ENCODE measurements around the gene TBC1D21. TPM values are rescaled to one million over a fixed set of nuclear protein-coding genes. Genes with fewer than 3 reads are reported as not detected.

Gene TBC1D21
- total and polyA plus RNA-seq, 2 of the 8 experiments (the other 6 are each of a cell fraction or from before 2014, with no cell fraction given): not detected

GRCh38 chr15:73867956-73868355 is 5.4 kb upstream of the TBC1D21 start:
- Histone ChIP-seq H3K4ac (replicated peaks; ENCODE audit: insufficient read length, low read depth, low read length) (no peak overlapping the region), H3K4me1 (replicated peaks in 1 of 4; ENCODE audit: control insufficient read depth in 3 of 4, insufficient read depth in 4 of 4, low read length in 3 of 4) (peaks cover 0 to 2% (median 0%) of the 10 kb centered on the region in 4 experiments; a peak in 3 of 7 replicates), H2BK12ac (ENCODE audit: low read depth, low read length) (no peak overlapping the region; the same call in 1 of the 2 replicates), H4K91ac (replicated peaks; ENCODE audit: insufficient read length, low read length) (peak overlapping the region; percentile 36), H2BK20ac (ENCODE audit: low read length) (no peak overlapping the region), H3K27ac (ENCODE audit: low read depth, low read length) (no peak overlapping the region), H3K27me3 (replicated peaks in 1 of 4; ENCODE audit: control insufficient read depth in 3 of 4, extremely low read depth in 1 of 4, insufficient read depth in 3 of 4, low read length in 3 of 4) (0 out of 7 replicates have a peak, but pooled peaks cover 0 to 1% (median 0%) of the 10 kb centered on the region in 4 experiments), H4K8ac (ENCODE audit: extremely low read depth, insufficient read depth, low read length) (no peak overlapping the region; the same call in 1 of the 2 replicates), H3K23ac (ENCODE audit: insufficient read length) (no peak overlapping the region), H3K4me2 (ENCODE audit: insufficient read depth in 1 of 2, low read depth in 2 of 2, low read length in 2 of 2) (no peak overlapping the region), H2BK5ac (ENCODE audit: low read depth, low read length) (no peak overlapping the region), H4K20me1 (replicated peaks in 1 of 2; ENCODE audit: control insufficient read depth in 1 of 2, insufficient read depth in 2 of 2, low read length in 2 of 2) (no peaks in the 10 kb centered on the region), H2BK120ac (replicated peaks; ENCODE audit: low read depth, low read length) (no peak overlapping the region), H3K9ac (replicated peaks in 1 of 4; ENCODE audit: extremely low read depth in 1 of 4, low read depth in 3 of 4, low read length in 3 of 4) (no peak overlapping the region), H3K18ac (ENCODE audit: extremely low read depth, low read length) (no peak overlapping the region), H3K79me2 (ENCODE audit: control insufficient read depth in 1 of 2, insufficient read depth in 2 of 2, low read length in 2 of 2) (no peaks in the 10 kb centered on the region), H3K14ac (ENCODE audit: insufficient read length) (no peak overlapping the region), H4K5ac (ENCODE audit: insufficient read length, low read depth, low read length) (no peak overlapping the region), H3K9me3 (ENCODE audit: insufficient read depth in 2 of 2, low read depth in 1 of 2, low read length in 1 of 2) (0 out of 4 replicates have a peak, but pooled peaks cover 0 to 3% of the 10 kb centered on the region in 2 experiments), H3K36me3 (ENCODE audit: control insufficient read depth in 2 of 4, insufficient read depth in 4 of 4, low read length in 3 of 4) (no peaks in the 10 kb centered on the region), H2AK5ac (ENCODE audit: low read depth, low read length) (peak overlapping the region; percentile 47; the same call in 1 of the 2 replicates), H2AFZ (ENCODE audit: low read length) (no peak overlapping the region), H3K4me3 (ENCODE audit: extremely low read depth in 1 of 4, insufficient read depth in 2 of 4, low read depth in 3 of 4, low read length in 4 of 4) (no peak overlapping the region), H3K56ac (replicated peaks; ENCODE audit: insufficient read length, low read depth, low read length) (no peak overlapping the region), H3K23me2 (ENCODE audit: low read depth, low read length) (no peaks in the 10 kb centered on the region), H3K79me1 (ENCODE audit: low read depth, low read length) (no peaks in the 10 kb centered on the region), H2BK15ac (ENCODE audit: low read length) (no peak overlapping the region)
- FAIRE-seq (no peak), DNase-seq (ENCODE audit: low read depth in 1 of 2, low spot score in 2 of 2) (no peak)
- ChIA-PET POLR2A (ENCODE audit: partially characterized antibody) (interaction anchor here (1.3 kb wide), 1 partner anchor 67 kb away, joined by 3 read pairs; no protein-coding TSS in a partner anchor), CTCF (ENCODE audit: partially characterized antibody) (interaction anchor here (0.7 to 6.5 kb wide), 19 partner anchors 10 to 156 kb away, joined by 3 to 36 read pairs (median 9); no protein-coding TSS in a partner anchor)
- 86% methylated on average over 2 of the region's 2 CpGs; no CpG with 5 or more reads in 1 of the 2 experiments for WGBS, 2 experiments (ENCODE audit: extremely low coverage in 1 of 2, insufficient coverage in 1 of 2, insufficient read length in 1 of 2, insufficient replicate concordance in 2 of 2, low coverage in 1 of 2, low lambda C conversion rate in 2 of 2, missing lambda C conversion rate in 1 of 2)
- TF ChIP-seq NRF1 (IDR thresholded peaks at IDR 0.05; ENCODE audit: low read depth, low read length) (no peak), HDAC2 (IDR thresholded peaks at IDR 0.05; ENCODE audit: borderline replicate concordance in 1 of 2, low read depth in 2 of 2, low read length in 2 of 2) (no peak), SIN3A (conservative IDR thresholded peaks at IDR 0.05 in 1 of 2, IDR thresholded peaks at IDR 0.05 in 1 of 2; ENCODE audit: low read depth in 1 of 2, low read length in 2 of 2) (no peak), SP2 (IDR thresholded peaks at IDR 0.05; ENCODE audit: low read length) (no peak), USF2 (IDR thresholded peaks at IDR 0.05; ENCODE audit: low read length) (no peak), SIRT6 (IDR thresholded peaks at IDR 0.05; ENCODE audit: low read length) (no peak), GABPA (IDR thresholded peaks at IDR 0.05; ENCODE audit: borderline replicate concordance, insufficient read depth, low read length) (no peak), SUZ12 (IDR thresholded peaks at IDR 0.05; ENCODE audit: low read length) (no peak), KDM1A (IDR thresholded peaks at IDR 0.05; ENCODE audit: borderline replicate concordance, low read length) (no peak), TAF1 (IDR thresholded peaks at IDR 0.05; ENCODE audit: low read depth, low read length) (no peak), CEBPB (IDR thresholded peaks at IDR 0.05; ENCODE audit: low read depth, low read length) (no peak), RAD21 (IDR thresholded peaks at IDR 0.05 in 1 of 2, conservative IDR thresholded peaks at IDR 0.05 in 1 of 2; ENCODE audit: low read depth in 2 of 2, low read length in 2 of 2) (no peak)

Data from H1 (cell line).